Stomach (tissue), 4 donors: ENCODE results near the gene FAM83D.

Source experiments
- EP300 ChIP-seq: sonication (generic); formaldehyde crosslinking; IDR thresholded peaks from one replicate; pipeline ENCODE4 v1.6.1; 2017; ENCODE audit warnings: antibody characterized with exemption
- POLR2A ChIP-seq, 4 donors: fragments of 450-650 bp; IDR thresholded peaks; one replicate each; pipeline ENCODE4 v1.6.1; 2016; ENCODE audit warnings: antibody characterized with exemption in 4 of 4, control low read depth in 2 of 4, mild to moderate bottlenecking in 1 of 4, moderate library complexity in 1 of 4
- POLR2AphosphoS5 ChIP-seq, 3 donors: sonication (generic); formaldehyde crosslinking; IDR thresholded peaks; one replicate each; pipeline ENCODE4 v1.6.1; 2016; ENCODE audit warnings: antibody characterized with exemption in 3 of 3
- TF ChIP-seq, protein P1 (sequence below), 7 experiments: fragments of 450-650 bp in 4 of 7; fragments of 200-600 bp in 3 of 7; sonication (generic) in 3 of 7; IDR thresholded peaks; one replicate each; pipeline ENCODE4 v1.5.1; 2016 to 2019; ENCODE audit warnings: antibody characterized with exemption in 7 of 7, control low read depth in 2 of 7, mild to moderate bottlenecking in 1 of 7

DNA sequence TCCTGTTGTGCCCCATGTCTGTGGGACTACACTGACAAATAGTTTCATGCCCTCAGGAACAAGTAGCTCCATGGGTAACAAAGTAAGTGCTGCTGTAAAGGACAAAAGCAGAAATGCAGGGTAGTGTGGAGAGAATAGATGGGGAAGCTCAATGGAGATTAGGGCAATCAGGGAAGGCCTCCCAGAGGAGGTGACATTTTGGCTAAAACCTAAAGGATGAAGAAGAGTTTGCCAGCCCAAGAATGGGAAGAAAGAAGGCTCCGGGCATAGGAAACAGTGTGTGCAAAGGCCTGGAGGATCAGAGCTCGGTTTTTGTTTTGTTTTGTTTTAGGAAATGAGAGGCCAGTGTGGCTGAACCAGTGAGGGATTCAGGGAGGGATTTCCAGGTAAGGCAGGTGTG lies 43.6 kb upstream of the FAM83D start:
- TF ChIP-seq, protein P1, sequence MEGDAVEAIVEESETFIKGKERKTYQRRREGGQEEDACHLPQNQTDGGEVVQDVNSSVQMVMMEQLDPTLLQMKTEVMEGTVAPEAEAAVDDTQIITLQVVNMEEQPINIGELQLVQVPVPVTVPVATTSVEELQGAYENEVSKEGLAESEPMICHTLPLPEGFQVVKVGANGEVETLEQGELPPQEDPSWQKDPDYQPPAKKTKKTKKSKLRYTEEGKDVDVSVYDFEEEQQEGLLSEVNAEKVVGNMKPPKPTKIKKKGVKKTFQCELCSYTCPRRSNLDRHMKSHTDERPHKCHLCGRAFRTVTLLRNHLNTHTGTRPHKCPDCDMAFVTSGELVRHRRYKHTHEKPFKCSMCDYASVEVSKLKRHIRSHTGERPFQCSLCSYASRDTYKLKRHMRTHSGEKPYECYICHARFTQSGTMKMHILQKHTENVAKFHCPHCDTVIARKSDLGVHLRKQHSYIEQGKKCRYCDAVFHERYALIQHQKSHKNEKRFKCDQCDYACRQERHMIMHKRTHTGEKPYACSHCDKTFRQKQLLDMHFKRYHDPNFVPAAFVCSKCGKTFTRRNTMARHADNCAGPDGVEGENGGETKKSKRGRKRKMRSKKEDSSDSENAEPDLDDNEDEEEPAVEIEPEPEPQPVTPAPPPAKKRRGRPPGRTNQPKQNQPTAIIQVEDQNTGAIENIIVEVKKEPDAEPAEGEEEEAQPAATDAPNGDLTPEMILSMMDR (IDR thresholded peaks at IDR 0.05): no peak
- no peak for TF ChIP-seq POLR2A (IDR thresholded peaks at IDR 0.05)
- TF ChIP-seq POLR2AphosphoS5 (IDR thresholded peaks at IDR 0.05): no peak
- TF ChIP-seq EP300: no peak
